Measurements from ENCODE around the gene PRKAR1A.
A peak's percentile ranks its signal among the peaks of the same experiment; 100 is the strongest.

The PRKAR1A gene

DNA sequence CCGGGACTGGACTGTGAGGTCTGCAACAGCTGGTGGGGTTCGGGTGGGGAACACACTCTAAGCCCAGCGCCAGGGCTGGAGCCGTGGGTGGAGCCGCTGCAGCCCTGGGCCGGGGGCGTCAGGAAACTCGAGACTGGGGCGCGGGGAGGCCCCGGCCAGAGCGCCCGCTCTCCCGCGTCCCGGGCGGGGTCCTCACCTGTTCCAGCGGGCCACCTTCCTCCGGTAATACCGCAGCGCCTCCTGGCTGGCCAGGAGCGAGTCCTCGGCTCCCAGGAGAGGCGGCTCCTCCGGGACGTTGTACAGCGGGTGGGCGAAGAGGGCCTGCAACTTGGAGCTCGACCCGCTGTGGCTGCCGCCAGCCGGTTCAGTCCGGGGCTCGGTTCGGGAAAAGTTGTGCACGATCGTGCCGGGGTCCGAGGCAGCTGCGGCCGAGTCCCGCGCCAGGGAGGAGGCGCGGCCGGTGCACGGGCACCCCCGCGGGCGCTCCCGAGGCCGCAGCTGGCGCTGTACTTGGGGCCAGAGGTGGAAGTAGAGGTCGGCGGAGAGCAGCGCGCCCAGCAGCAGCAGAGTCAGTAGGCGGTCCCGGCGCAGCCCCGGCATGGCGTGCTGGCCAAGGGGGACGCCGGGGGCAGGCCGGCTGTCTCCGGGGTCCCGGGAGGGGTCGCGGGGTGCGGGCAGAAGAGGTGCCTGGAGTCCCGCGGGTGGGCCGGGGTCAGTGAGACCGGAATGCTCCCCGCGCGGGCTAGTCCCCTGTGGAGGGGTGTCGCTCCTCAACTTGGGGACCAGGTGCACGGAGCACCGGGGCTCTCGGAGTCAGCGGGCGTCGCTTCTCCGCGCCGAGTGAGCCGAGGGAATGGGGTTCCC, 88.1 kb downstream of the PRKAR1A start:
- DNase-seq (ENCODE audit: extremely low spot score) = peak; percentile 53

More for the DNA sequence above, 88.1 kb downstream of the PRKAR1A start:
- POLR2A ChIA-PET = no interaction called here
- CTCF ChIA-PET = no interaction called here
- no peak for TF ChIP-seq SUZ12 (IDR thresholded peaks at IDR 0.05)
- TF ChIP-seq TARDBP (IDR thresholded peaks at IDR 0.05) = no peak
- TF ChIP-seq ZNF384 (IDR thresholded peaks at IDR 0.05) = no peak
- TF ChIP-seq L3MBTL2 (conservative IDR thresholded peaks at IDR 0.05) = no peak
- TF ChIP-seq ELF4 (IDR thresholded peaks at IDR 0.05) = no peak
- no peak for TF ChIP-seq FOXK2 (IDR thresholded peaks at IDR 0.05)
- no peak for TF ChIP-seq FOXM1 (IDR thresholded peaks at IDR 0.05; ENCODE audit: borderline replicate concordance)
